IMR-90 (cell line): Measurements from ENCODE around the gene TPST1.

ENCODE experiments used
- BHLHE40 ChIP-seq: fragments of 150-350 bp; IDR thresholded peaks from 2 replicates; pipeline ENCODE4 v1.6.1; 2016; ENCODE audit warnings: mild to moderate bottlenecking, low read depth, low read length
- CEBPB ChIP-seq: IDR thresholded peaks from 2 replicates; pipeline ENCODE4 v1.6.1; 2012; ENCODE audit warnings: low read depth, low read length, improper control_type of control experiment
- CHD1 ChIP-seq: IDR thresholded peaks from 2 replicates; pipeline ENCODE4 v1.6.1; 2012; ENCODE audit warnings: low read depth, low read length, improper control_type of control experiment
- FOS ChIP-seq: fragments of 150-350 bp; IDR thresholded peaks from 2 replicates; pipeline ENCODE4 v1.6.1; 2016; ENCODE audit warnings: low read depth, low read length
- POLR2A ChIP-seq: IDR thresholded peaks from 2 replicates; pipeline ENCODE4 v1.6.1; 2012; ENCODE audit warnings: mild to moderate bottlenecking, low read depth, low read length
- RAD21 ChIP-seq: IDR thresholded peaks from 2 replicates; pipeline ENCODE4 v1.6.1; 2012; ENCODE audit warnings: low read length, improper control_type of control experiment
- RCOR1 ChIP-seq: IDR thresholded peaks from 2 replicates; pipeline ENCODE4 v1.6.1; 2012; ENCODE audit warnings: mild to moderate bottlenecking, low read length, improper control_type of control experiment; ENCODE audit not compliant: insufficient replicate concordance
- RFX5 ChIP-seq: IDR thresholded peaks from 2 replicates; pipeline ENCODE4 v1.8.0; 2012; ENCODE audit warnings: low read depth, mild to moderate bottlenecking, low read length, moderate library complexity
- SMC3 ChIP-seq: fragments of 150-350 bp; IDR thresholded peaks from 2 replicates; pipeline ENCODE4 v1.6.1; 2016; ENCODE audit warnings: low read depth, mild to moderate bottlenecking, antibody characterized with exemption, low read length, moderate library complexity
- TF ChIP-seq, protein P1 (sequence below): conservative IDR thresholded peaks from 2 replicates; pipeline ENCODE4 v1.5.1; 2012; ENCODE audit warnings: mild to moderate bottlenecking, low read depth, low read length, improper control_type of control experiment
- TF ChIP-seq, protein P2 (sequence below): fragments of 150-350 bp; IDR thresholded peaks from 2 replicates; pipeline ENCODE4 v1.6.1; 2017; ENCODE audit warnings: mild to moderate bottlenecking, antibody characterized with exemption, low read length, low read depth

DNA sequence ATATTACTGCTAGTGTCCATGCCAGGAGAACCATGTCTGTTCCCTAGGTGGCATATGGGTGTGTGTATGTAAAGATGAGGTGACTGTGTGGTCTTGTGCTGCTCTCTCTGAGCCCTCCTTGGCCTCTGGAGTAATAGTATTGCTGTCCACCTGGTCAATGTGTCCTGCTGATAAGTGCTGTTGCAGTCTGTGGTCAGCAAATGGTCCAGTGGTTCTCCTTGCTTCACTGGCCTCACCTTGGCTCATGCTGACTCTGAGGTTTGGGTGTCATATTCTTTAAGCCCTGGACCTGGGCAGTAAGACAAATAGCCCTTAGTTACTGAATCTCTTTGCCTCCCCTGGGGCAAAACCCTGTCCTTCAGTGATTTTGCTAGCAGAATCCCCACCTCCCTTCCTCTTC, 56.8 kb downstream of the TPST1 start:
- TF ChIP-seq, protein P1, sequence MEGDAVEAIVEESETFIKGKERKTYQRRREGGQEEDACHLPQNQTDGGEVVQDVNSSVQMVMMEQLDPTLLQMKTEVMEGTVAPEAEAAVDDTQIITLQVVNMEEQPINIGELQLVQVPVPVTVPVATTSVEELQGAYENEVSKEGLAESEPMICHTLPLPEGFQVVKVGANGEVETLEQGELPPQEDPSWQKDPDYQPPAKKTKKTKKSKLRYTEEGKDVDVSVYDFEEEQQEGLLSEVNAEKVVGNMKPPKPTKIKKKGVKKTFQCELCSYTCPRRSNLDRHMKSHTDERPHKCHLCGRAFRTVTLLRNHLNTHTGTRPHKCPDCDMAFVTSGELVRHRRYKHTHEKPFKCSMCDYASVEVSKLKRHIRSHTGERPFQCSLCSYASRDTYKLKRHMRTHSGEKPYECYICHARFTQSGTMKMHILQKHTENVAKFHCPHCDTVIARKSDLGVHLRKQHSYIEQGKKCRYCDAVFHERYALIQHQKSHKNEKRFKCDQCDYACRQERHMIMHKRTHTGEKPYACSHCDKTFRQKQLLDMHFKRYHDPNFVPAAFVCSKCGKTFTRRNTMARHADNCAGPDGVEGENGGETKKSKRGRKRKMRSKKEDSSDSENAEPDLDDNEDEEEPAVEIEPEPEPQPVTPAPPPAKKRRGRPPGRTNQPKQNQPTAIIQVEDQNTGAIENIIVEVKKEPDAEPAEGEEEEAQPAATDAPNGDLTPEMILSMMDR: no peak
- no peak for TF ChIP-seq FOS
- TF ChIP-seq RAD21: no peak
- TF ChIP-seq, protein P2, sequence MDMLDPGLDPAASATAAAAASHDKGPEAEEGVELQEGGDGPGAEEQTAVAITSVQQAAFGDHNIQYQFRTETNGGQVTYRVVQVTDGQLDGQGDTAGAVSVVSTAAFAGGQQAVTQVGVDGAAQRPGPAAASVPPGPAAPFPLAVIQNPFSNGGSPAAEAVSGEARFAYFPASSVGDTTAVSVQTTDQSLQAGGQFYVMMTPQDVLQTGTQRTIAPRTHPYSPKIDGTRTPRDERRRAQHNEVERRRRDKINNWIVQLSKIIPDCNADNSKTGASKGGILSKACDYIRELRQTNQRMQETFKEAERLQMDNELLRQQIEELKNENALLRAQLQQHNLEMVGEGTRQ: no peak
- TF ChIP-seq POLR2A: no peak
- no peak for TF ChIP-seq CHD1
- TF ChIP-seq BHLHE40: no peak
- TF ChIP-seq RFX5: no peak
- no peak for TF ChIP-seq RCOR1
- TF ChIP-seq CEBPB: no peak
- TF ChIP-seq SMC3: no peak
